ENCODE data around the gene HDAC1.

The HDAC1 gene

GRCh38 chr1:32303358-32303757, 11.5 kb downstream of the HDAC1 start:
- Histone ChIP-seq H2AFZ (no peak overlapping the region), H3K4me3 (ENCODE audit: low read depth, low read length) (no peak overlapping the region), H3K9ac (no peak overlapping the region), H3K4me1 (no peaks in the 10 kb centered on the region), H3K79me2 (peaks cover 3% of the 10 kb centered on the region), H3K4me2 (ENCODE audit: low read length) (no peak overlapping the region), H3K9me3 (ENCODE audit: control insufficient read depth, low read length) (no peaks in the 10 kb centered on the region), H3K36me3 (ENCODE audit: control insufficient read depth, insufficient read depth, low read length) (no peaks in the 10 kb centered on the region), H3K27ac (no peak overlapping the region), H3K27me3 (ENCODE audit: control insufficient read depth, insufficient read depth, low read length) (no peaks in the 10 kb centered on the region)
- no peak for TF ChIP-seq CTCF (IDR thresholded peaks at IDR 0.05)

- no peak for TF ChIP-seq CTCF (IDR thresholded peaks at IDR 0.05)
- H3K27ac ChIP-seq, result no peak overlapping the region
- H3K27me3 ChIP-seq (ENCODE audit: control insufficient read depth, insufficient read depth, low read length), result no peaks in the 10 kb centered on the region
- peaks cover 5% of the 10 kb centered on the region for H3K79me2 ChIP-seq
- H3K4me1 ChIP-seq, result no peaks in the 10 kb centered on the region
- no peak overlapping the region for H3K9ac ChIP-seq
- no peak overlapping the region for H3K4me2 ChIP-seq (ENCODE audit: low read length)
- H3K9me3 ChIP-seq (ENCODE audit: control insufficient read depth, low read length), result no peaks in the 10 kb centered on the region
- no peaks in the 10 kb centered on the region for H3K36me3 ChIP-seq (ENCODE audit: control insufficient read depth, insufficient read depth, low read length)
- H2AFZ ChIP-seq, result no peak overlapping the region
- no peak overlapping the region for H3K4me3 ChIP-seq (ENCODE audit: low read depth, low read length)
Observed at GRCh38 chr1:32303997-32304622, 12.2 kb downstream of the HDAC1 start.

GRCh38 chr1:32305310-32305709, 13.4 kb downstream of the HDAC1 start:
- no peak for TF ChIP-seq CTCF (IDR thresholded peaks at IDR 0.05)
- H3K4me2 ChIP-seq (ENCODE audit: low read length), result no peak overlapping the region
- H2AFZ ChIP-seq, result no peak overlapping the region
- H3K4me1 ChIP-seq, result no peaks in the 10 kb centered on the region
- peaks cover 5% of the 10 kb centered on the region for H3K79me2 ChIP-seq
- no peaks in the 10 kb centered on the region for H3K27me3 ChIP-seq (ENCODE audit: control insufficient read depth, insufficient read depth, low read length)
- H3K36me3 ChIP-seq (ENCODE audit: control insufficient read depth, insufficient read depth, low read length), result no peaks in the 10 kb centered on the region
- no peaks in the 10 kb centered on the region for H3K9me3 ChIP-seq (ENCODE audit: control insufficient read depth, low read length)
- H3K4me3 ChIP-seq (ENCODE audit: low read depth, low read length), result no peak overlapping the region
- H3K27ac ChIP-seq, result no peak overlapping the region
- H3K9ac ChIP-seq, result no peak overlapping the region

- peaks cover 5% of the 10 kb centered on the region for H3K79me2 ChIP-seq
- H3K4me3 ChIP-seq (ENCODE audit: low read depth, low read length), result no peak overlapping the region
- H3K9ac ChIP-seq, result no peak overlapping the region
- TF ChIP-seq CTCF (IDR thresholded peaks at IDR 0.05), result no peak
- no peaks in the 10 kb centered on the region for H3K27me3 ChIP-seq (ENCODE audit: control insufficient read depth, insufficient read depth, low read length)
- no peaks in the 10 kb centered on the region for H3K9me3 ChIP-seq (ENCODE audit: control insufficient read depth, low read length)
- H2AFZ ChIP-seq, result no peak overlapping the region
- H3K4me2 ChIP-seq (ENCODE audit: low read length), result no peak overlapping the region
- no peak overlapping the region for H3K27ac ChIP-seq
- H3K36me3 ChIP-seq (ENCODE audit: control insufficient read depth, insufficient read depth, low read length), result no peaks in the 10 kb centered on the region
- no peaks in the 10 kb centered on the region for H3K4me1 ChIP-seq
Observed at GRCh38 chr1:32307324-32307723, 15.4 kb downstream of the HDAC1 start.

- H2AFZ ChIP-seq, result no peak overlapping the region
- no peak overlapping the region for H3K9ac ChIP-seq
- TF ChIP-seq CTCF (IDR thresholded peaks at IDR 0.05), result no peak
- no peak overlapping the region for H3K4me2 ChIP-seq (ENCODE audit: low read length)
- no peaks in the 10 kb centered on the region for H3K36me3 ChIP-seq (ENCODE audit: control insufficient read depth, insufficient read depth, low read length)
- no peak overlapping the region for H3K4me3 ChIP-seq (ENCODE audit: low read depth, low read length)
- H3K27me3 ChIP-seq (ENCODE audit: control insufficient read depth, insufficient read depth, low read length), result no peaks in the 10 kb centered on the region
- no peak overlapping the region for H3K27ac ChIP-seq
- no peaks in the 10 kb centered on the region for H3K4me1 ChIP-seq
- no peaks in the 10 kb centered on the region for H3K9me3 ChIP-seq (ENCODE audit: control insufficient read depth, low read length)
- peaks cover 5% of the 10 kb centered on the region for H3K79me2 ChIP-seq
Observed at GRCh38 chr1:32309960-32310359, 18.1 kb downstream of the HDAC1 start.

Measured in parathyroid adenoma (tissue), 2 donors.